T-helper 1 cell treated with Interleukin-12 subunit alpha and Interleukin-12 subunit beta and Interleukin-4 antibody, amounts not matched to agents 30 μg/mL and 1 μg/mL, for 36 hours (primary cell): ENCODE measurements around the gene SPCS3.
"Not testable (repeated sequence)": the region's sequence is repeated elsewhere in the genome, so short reads cannot be mapped to it uniquely, and the experiment has no call there.

Experiments
- H3K27ac Mint-ChIP-seq: one replicate; pipeline ENCODE4 v1.8.0; 2021; ENCODE audit warnings: mild to moderate bottlenecking, mixed read lengths
- H3K27me3 Mint-ChIP-seq: one replicate; pipeline ENCODE4 v1.8.0; 2021; ENCODE audit warnings: low read depth, mixed read lengths
- H3K36me3 Mint-ChIP-seq: one replicate; pipeline ENCODE4 v1.8.0; 2021; ENCODE audit warnings: low read depth, mixed read lengths
- H3K4me1 Mint-ChIP-seq: one replicate; pipeline ENCODE4 v1.8.0; 2021; ENCODE audit warnings: low read depth, mixed read lengths
- H3K4me3 Mint-ChIP-seq: one replicate; pipeline ENCODE4 v1.8.0; 2021; ENCODE audit warnings: mild to moderate bottlenecking, moderate library complexity, mixed read lengths
- H3K9me3 Mint-ChIP-seq: one replicate; pipeline ENCODE4 v1.8.0; 2021; ENCODE audit warnings: mixed read lengths

Gene SPCS3

DNA sequence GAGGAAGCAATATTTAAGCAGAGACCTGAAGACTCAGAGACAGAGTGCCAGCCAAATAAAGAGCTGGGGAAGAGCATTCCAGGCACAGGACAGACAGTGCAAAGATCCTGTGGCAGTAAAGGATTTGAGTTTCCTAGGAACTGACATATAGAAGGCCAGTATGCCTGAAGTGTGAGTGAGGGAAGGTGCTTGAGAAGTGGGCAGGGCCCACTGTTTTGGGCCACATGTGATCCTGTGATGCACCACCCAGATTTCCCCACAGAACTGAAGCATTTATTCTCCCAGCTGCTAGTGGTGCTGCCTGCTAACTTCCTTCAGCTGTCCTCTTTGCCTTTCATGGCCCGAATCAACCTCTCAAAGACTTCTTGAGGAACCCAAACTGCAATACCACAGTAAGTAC, 26.8 kb upstream of the SPCS3 start:
- Mint-ChIP-seq H3K27ac (no peak overlapping the region), H3K36me3 (no peaks in the 10 kb centered on the region), H3K9me3 (no peaks in the 10 kb centered on the region), H3K4me3 (no peak overlapping the region), H3K27me3 (peaks cover 4% of the 10 kb centered on the region), H3K4me1 (no peaks in the 10 kb centered on the region)

DNA sequence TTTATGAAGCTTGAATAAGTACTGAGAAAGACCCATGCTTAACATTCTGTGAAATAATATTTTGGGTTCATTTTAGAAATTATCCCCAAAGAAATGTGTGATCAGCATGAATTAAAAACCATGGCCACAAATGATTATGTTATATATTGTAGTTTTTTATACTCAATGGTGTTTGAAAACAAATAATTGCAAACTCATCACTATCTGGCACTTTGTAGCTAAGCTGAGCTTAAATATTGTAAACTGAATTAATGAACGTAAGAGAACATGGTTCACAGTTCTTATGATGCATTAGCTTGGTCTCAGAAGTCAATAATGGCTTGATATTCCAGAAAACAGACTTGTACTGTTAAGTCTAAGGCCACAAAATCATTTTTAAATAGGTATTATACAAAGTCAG, 26.1 kb upstream of the SPCS3 start:
- H3K27me3 Mint-ChIP-seq, result peaks cover 4% of the 10 kb centered on the region
- no peak overlapping the region for H3K27ac Mint-ChIP-seq
- no peak overlapping the region for H3K4me3 Mint-ChIP-seq
- H3K36me3 Mint-ChIP-seq, result no peaks in the 10 kb centered on the region
- H3K9me3 Mint-ChIP-seq, result no peaks in the 10 kb centered on the region
- no peaks in the 10 kb centered on the region for H3K4me1 Mint-ChIP-seq

GRCh38 chr4:176295907-176296306, 23.9 kb upstream of the SPCS3 start:
- not testable (repeated sequence) for H3K4me3 Mint-ChIP-seq, H3K27me3 Mint-ChIP-seq, H3K9me3 Mint-ChIP-seq, H3K27ac Mint-ChIP-seq, H3K36me3 Mint-ChIP-seq, H3K4me1 Mint-ChIP-seq

GRCh38 chr4:176298664-176299063, 21.1 kb upstream of the SPCS3 start:
- Mint-ChIP-seq H3K27ac (no peak overlapping the region), H3K4me3 (no peak overlapping the region), H3K9me3 (no peaks in the 10 kb centered on the region), H3K27me3 (no peaks in the 10 kb centered on the region), H3K36me3 (no peaks in the 10 kb centered on the region), H3K4me1 (no peaks in the 10 kb centered on the region)

- Mint-ChIP-seq H3K9me3 (no peaks in the 10 kb centered on the region), H3K36me3 (no peaks in the 10 kb centered on the region), H3K27me3 (peaks cover 5% of the 10 kb centered on the region), H3K4me3 (no peak overlapping the region), H3K4me1 (no peaks in the 10 kb centered on the region), H3K27ac (no peak overlapping the region)
Measured at GRCh38 chr4:176300036-176300435, 19.7 kb upstream of the SPCS3 start.

GRCh38 chr4:176300565-176300964, 19.2 kb upstream of the SPCS3 start:
- Mint-ChIP-seq H3K4me3 (no peak overlapping the region), H3K36me3 (no peaks in the 10 kb centered on the region), H3K27ac (no peak overlapping the region), H3K27me3 (peaks cover 9% of the 10 kb centered on the region), H3K4me1 (no peaks in the 10 kb centered on the region), H3K9me3 (no peaks in the 10 kb centered on the region)

- H3K27me3 Mint-ChIP-seq, result peaks cover 13% of the 10 kb centered on the region
- H3K9me3 Mint-ChIP-seq, result no peaks in the 10 kb centered on the region
- no peaks in the 10 kb centered on the region for H3K4me1 Mint-ChIP-seq
- H3K27ac Mint-ChIP-seq, result no peak overlapping the region
- no peak overlapping the region for H3K4me3 Mint-ChIP-seq
- H3K36me3 Mint-ChIP-seq, result no peaks in the 10 kb centered on the region
Measured at GRCh38 chr4:176302283-176303275, 17.2 kb upstream of the SPCS3 start.

GRCh38 chr4:176303938-176304337, 15.8 kb upstream of the SPCS3 start:
- no peaks in the 10 kb centered on the region for H3K36me3 Mint-ChIP-seq
- H3K4me3 Mint-ChIP-seq, result no peak overlapping the region
- H3K27ac Mint-ChIP-seq, result no peak overlapping the region
- no peaks in the 10 kb centered on the region for H3K9me3 Mint-ChIP-seq
- H3K4me1 Mint-ChIP-seq, result no peaks in the 10 kb centered on the region
- peaks cover 15% of the 10 kb centered on the region for H3K27me3 Mint-ChIP-seq

DNA sequence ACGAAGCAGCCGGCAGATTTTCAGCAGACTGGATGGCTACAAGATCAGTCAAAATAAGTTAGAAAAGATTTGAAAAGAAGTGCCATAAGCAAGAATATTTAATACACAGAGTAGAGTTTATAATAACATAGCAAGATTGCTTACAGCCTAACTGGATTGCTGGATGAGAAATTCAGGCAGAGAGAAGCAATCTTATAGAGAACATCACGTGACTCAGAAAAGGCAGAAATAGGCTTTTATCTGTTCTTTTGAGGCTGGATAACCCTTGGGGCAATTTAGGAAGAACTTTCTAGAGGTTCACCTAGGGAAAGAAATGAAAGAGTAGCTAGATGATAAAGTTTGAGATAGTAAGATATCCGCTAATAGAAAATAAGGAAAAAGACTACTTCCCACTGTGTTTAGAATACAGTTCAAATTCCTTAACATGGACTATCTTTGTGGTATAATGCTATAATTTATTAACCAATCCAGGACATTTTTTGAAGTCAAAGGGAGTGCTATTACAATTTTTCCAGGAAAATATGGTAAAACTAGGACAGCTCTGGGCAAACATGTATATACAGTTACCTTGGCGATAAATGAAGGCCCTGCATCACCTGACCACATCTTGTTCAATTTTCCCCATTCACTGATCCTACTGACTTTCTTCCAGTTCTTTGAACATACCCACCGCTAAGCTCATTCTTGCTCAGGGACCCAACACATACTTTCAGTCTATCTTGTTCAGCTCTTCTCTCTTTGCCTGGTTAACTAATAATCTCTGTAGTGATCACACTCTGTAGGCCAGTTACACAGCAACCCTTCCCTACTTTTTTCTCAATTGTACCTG, 12.7 kb upstream of the SPCS3 start:
- no peaks in the 10 kb centered on the region for H3K36me3 Mint-ChIP-seq
- no peak overlapping the region for H3K27ac Mint-ChIP-seq
- H3K4me1 Mint-ChIP-seq, result no peaks in the 10 kb centered on the region
- H3K27me3 Mint-ChIP-seq, result peaks cover 24% of the 10 kb centered on the region
- no peaks in the 10 kb centered on the region for H3K9me3 Mint-ChIP-seq
- no peak overlapping the region for H3K4me3 Mint-ChIP-seq

GRCh38 chr4:176307666-176307930, 12.2 kb upstream of the SPCS3 start:
- H3K27ac Mint-ChIP-seq, result no peak overlapping the region
- no peaks in the 10 kb centered on the region for H3K36me3 Mint-ChIP-seq
- H3K4me1 Mint-ChIP-seq, result no peaks in the 10 kb centered on the region
- peaks cover 28% of the 10 kb centered on the region for H3K27me3 Mint-ChIP-seq
- H3K4me3 Mint-ChIP-seq, result no peak overlapping the region
- no peaks in the 10 kb centered on the region for H3K9me3 Mint-ChIP-seq

DNA sequence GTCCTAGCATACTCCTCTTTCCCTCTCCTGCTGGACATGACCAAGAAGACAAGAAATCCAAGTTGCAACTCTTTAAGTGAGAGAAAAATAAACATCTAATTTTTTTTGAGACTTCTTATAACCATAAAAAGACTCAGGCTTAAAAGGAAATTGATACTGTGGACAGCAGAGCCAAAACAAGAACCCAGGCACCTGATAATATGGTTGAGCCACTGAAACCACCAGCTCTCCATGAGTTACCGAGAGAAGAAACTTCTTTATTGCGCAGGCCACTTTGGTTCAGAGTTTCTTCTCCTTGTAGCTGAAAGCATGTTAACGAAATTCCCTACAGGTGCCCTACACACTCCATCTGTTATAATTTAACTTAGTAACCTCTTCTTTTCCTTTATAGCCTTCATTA, 11.3 kb upstream of the SPCS3 start:
- H3K27me3 Mint-ChIP-seq, result peaks cover 28% of the 10 kb centered on the region
- no peaks in the 10 kb centered on the region for H3K4me1 Mint-ChIP-seq
- H3K9me3 Mint-ChIP-seq, result no peaks in the 10 kb centered on the region
- H3K27ac Mint-ChIP-seq, result no peak overlapping the region
- H3K36me3 Mint-ChIP-seq, result no peaks in the 10 kb centered on the region
- no peak overlapping the region for H3K4me3 Mint-ChIP-seq

DNA sequence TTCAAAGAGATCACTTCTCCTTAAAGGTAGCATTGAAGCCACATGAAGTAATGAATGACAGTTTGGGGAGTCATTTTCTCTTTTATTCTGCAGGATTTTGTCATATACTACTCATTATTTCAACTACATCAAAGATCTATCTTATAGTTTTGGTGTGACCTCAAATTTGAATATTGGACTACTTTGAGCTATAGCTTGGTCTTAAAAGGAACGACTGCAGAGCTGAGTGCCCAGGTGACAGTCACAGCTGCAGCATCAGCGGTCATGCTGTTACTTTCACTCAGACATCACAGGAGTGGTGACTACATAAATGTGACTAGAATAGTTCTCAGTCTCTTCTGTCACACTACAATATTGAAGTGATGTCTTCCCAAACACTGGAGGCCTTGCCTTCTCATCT, 10.7 kb upstream of the SPCS3 start:
- Mint-ChIP-seq H3K9me3 (no peaks in the 10 kb centered on the region), H3K4me3 (no peak overlapping the region), H3K27me3 (peaks cover 28% of the 10 kb centered on the region), H3K4me1 (no peaks in the 10 kb centered on the region), H3K36me3 (no peaks in the 10 kb centered on the region), H3K27ac (no peak overlapping the region)

DNA sequence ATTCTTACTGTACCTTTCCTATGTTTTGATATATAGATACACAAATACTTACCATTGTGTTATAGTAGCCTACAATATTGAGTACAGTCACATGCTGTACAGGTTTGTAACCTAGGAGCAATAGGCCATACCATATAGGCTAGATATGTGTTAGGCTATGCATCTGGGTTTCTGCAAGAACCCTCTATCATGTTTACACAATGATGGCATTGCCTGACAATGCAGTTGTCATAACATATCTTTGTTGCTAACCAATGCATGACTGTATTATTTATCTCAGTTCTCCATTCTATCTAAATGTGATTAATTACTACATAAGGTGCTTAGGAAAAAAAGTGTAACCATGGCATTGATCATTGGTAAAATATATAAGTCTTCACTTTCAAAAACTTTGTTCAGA, 10.0 kb upstream of the SPCS3 start:
- no peaks in the 10 kb centered on the region for H3K9me3 Mint-ChIP-seq
- H3K36me3 Mint-ChIP-seq, result no peaks in the 10 kb centered on the region
- no peak overlapping the region for H3K27ac Mint-ChIP-seq

GRCh38 chr4:176313596-176314336, 6.0 kb upstream of the SPCS3 start:
- peaks cover 16% of the 10 kb centered on the region for H3K27me3 Mint-ChIP-seq
- no peak overlapping the region for H3K27ac Mint-ChIP-seq
- H3K4me3 Mint-ChIP-seq, result no peak overlapping the region
- peaks cover 1% of the 10 kb centered on the region for H3K36me3 Mint-ChIP-seq
- H3K4me1 Mint-ChIP-seq, result no peaks in the 10 kb centered on the region
- no peaks in the 10 kb centered on the region for H3K9me3 Mint-ChIP-seq

More for the DNA sequence above, 10.0 kb upstream of the SPCS3 start:
- H3K4me3 Mint-ChIP-seq, result no peak overlapping the region
- H3K4me1 Mint-ChIP-seq, result no peaks in the 10 kb centered on the region
- H3K27me3 Mint-ChIP-seq, result peaks cover 25% of the 10 kb centered on the region
